ENCODE measurements around the gene SMARCD1.

The SMARCD1 gene

GRCh38 chr12:50070314-50071060, 14.7 kb upstream of the SMARCD1 start:
- TF ChIP-seq ZFX (IDR thresholded peaks at IDR 0.05) (no peak), CTCF (conservative IDR thresholded peaks at IDR 0.05) (peak; percentile 97)
- no peak overlapping the region for H3K27ac ChIP-seq

- TF ChIP-seq CTCF (conservative IDR thresholded peaks at IDR 0.05) (no peak), ZFX (IDR thresholded peaks at IDR 0.05) (no peak)
- H3K27ac ChIP-seq = no peak overlapping the region
Measured at GRCh38 chr12:50072198-50072907, 12.8 kb upstream of the SMARCD1 start.

- TF ChIP-seq ZFX (IDR thresholded peaks at IDR 0.05) (no peak), CTCF (conservative IDR thresholded peaks at IDR 0.05) (no peak)
Measured at GRCh38 chr12:50073206-50073605, 11.9 kb upstream of the SMARCD1 start.

GRCh38 chr12:50073712-50074111, 11.4 kb upstream of the SMARCD1 start:
- no peak for TF ChIP-seq ZFX (IDR thresholded peaks at IDR 0.05)
- no peak for TF ChIP-seq CTCF (conservative IDR thresholded peaks at IDR 0.05)
- no peak overlapping the region for H3K27ac ChIP-seq

More at GRCh38 chr12:50073206-50073605, 11.9 kb upstream of the SMARCD1 start:
- no peak overlapping the region for H3K27ac ChIP-seq

GRCh38 chr12:50074936-50075807, 10.0 kb upstream of the SMARCD1 start:
- peak; percentile 94 for TF ChIP-seq CTCF (conservative IDR thresholded peaks at IDR 0.05)
- no peak for TF ChIP-seq ZFX (IDR thresholded peaks at IDR 0.05)
- H3K27ac ChIP-seq = no peak overlapping the region

- no peak overlapping the region for H3K27ac ChIP-seq
- TF ChIP-seq ZFX (IDR thresholded peaks at IDR 0.05) (no peak), CTCF (conservative IDR thresholded peaks at IDR 0.05) (no peak)
Measured at GRCh38 chr12:50075808-50076170, 9.4 kb upstream of the SMARCD1 start.

Measured in C4-2B (cell line).